Measurements from ENCODE around the gene SCART1.

DNA sequence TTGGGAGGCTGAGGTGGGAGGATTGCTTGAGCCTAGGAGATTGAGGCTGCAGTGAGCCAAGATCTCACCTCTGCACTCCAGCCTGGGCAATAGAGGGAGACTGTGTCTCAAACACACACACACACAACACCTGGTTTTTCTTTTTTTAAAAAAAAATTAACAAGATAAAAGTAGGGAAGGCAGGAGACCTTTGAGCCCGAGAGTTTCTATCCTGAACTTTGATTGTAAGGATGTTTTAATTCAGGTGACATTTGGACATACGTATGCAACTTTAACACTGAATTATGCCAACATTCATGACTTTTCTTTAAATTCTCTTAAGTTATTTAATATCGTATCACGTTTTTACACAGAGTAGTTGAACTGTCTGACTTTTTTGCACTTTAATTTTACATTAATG lies 61.7 kb downstream of the SCART1 start:
- TF ChIP-seq CTCF (IDR thresholded peaks at IDR 0.05) (no peak), POLR2A (IDR thresholded peaks at IDR 0.05) (no peak)
